Choroid plexus epithelial cell (primary cell): ENCODE results near the gene FMC1.
A peak's percentile ranks its signal among the peaks of the same experiment; 100 is the strongest.
"Not testable (repeated sequence)": the region's sequence is repeated elsewhere in the genome, so short reads cannot be mapped to it uniquely, and the experiment has no call there.

Experiments used
- DNase-seq: peaks from one replicate; pipeline ENCODE4 v3.0.0-alpha.2; 2010; ENCODE audit warnings: low read depth
- H3K4me3 ChIP-seq: 2 replicates; pipeline ENCODE4 v1.5.1; 2011; ENCODE audit warnings: low read depth, mild to moderate bottlenecking, control low read depth, low read length, moderate library complexity
- CTCF ChIP-seq: conservative IDR thresholded peaks from 2 replicates; pipeline ENCODE4 v1.5.1; 2011; ENCODE audit warnings: low read depth, mild to moderate bottlenecking, control low read depth, inconsistent platforms, low read length, moderate library complexity

Gene FMC1

GRCh38 chr7:139340808-139341057 lies 404 bp upstream of the FMC1 start:
- TF ChIP-seq CTCF = no peak
- no peak for DNase-seq
- peak overlapping the region; percentile 78 for H3K4me3 ChIP-seq

- H3K4me3 ChIP-seq = peak overlapping the region; percentile 78
- DNase-seq = no peak
- TF ChIP-seq CTCF = no peak
Observed at GRCh38 chr7:139341776-139342226, 664 bp downstream of the FMC1 start.

GRCh38 chr7:139345042-139345441 lies 3.9 kb downstream of the FMC1 start:
- no peak overlapping the region for H3K4me3 ChIP-seq
- TF ChIP-seq CTCF = no peak
- no peak for DNase-seq

- no peak for DNase-seq
- TF ChIP-seq CTCF = no peak
- H3K4me3 ChIP-seq = no peak overlapping the region
Observed at GRCh38 chr7:139351027-139351426, 9.9 kb downstream of the FMC1 start.

GRCh38 chr7:139354729-139355128 lies 13.6 kb downstream of the FMC1 start:
- no peak for DNase-seq
- H3K4me3 ChIP-seq = no peak overlapping the region
- no peak for TF ChIP-seq CTCF

- no peak overlapping the region for H3K4me3 ChIP-seq
- peak; percentile 45 for DNase-seq
- TF ChIP-seq CTCF = no peak
Observed at GRCh38 chr7:139355320-139355719, 14.2 kb downstream of the FMC1 start.

GRCh38 chr7:139357729-139358506 lies 16.8 kb downstream of the FMC1 start:
- peak overlapping the region; percentile 75 for H3K4me3 ChIP-seq
- DNase-seq = not testable (repeated sequence)
